HL-60 (cell line): Measurements from ENCODE around the gene AGPAT4.

Source experiments
- DNase-seq, 2 experiments: peaks; one replicate each; pipeline ENCODE4 v3.0.0-alpha.2; 2010 to 2020; ENCODE audit warnings: low read depth in 1 of 2, low spot score in 1 of 2
- H3K27ac ChIP-seq: fragments of 250-450 bp; sonication (Bioruptor Pico); replicated peaks from 2 replicates; pipeline ENCODE4 v1.5.1; 2020; ENCODE audit warnings: mild to moderate bottlenecking, moderate library complexity
- H3K27me3 ChIP-seq: fragments of 250-450 bp; sonication (Bioruptor Pico); 2 replicates; pipeline ENCODE4 v1.5.1; 2021; ENCODE audit warnings: mild to moderate bottlenecking, moderate library complexity; ENCODE audit not compliant: insufficient read depth, poor library complexity, severe bottlenecking
- H3K4me3 ChIP-seq: replicated peaks from 2 replicates; pipeline ENCODE4 v1.5.1; 2011; ENCODE audit warnings: mild to moderate bottlenecking, control low read depth, low read length; ENCODE audit not compliant: insufficient read depth
- GABPA ChIP-seq: IDR thresholded peaks from 2 replicates; pipeline ENCODE4 v1.6.1; 2012; ENCODE audit warnings: low read depth
- POLR2AphosphoS5 ChIP-seq: IDR thresholded peaks from 2 replicates; pipeline ENCODE4 v1.6.1; 2012; ENCODE audit warnings: low read depth
- SPI1 ChIP-seq: IDR thresholded peaks from 2 replicates; pipeline ENCODE4 v1.6.1; 2012; ENCODE audit warnings: low read depth, mild to moderate bottlenecking, borderline replicate concordance
- TF ChIP-seq, protein P1 (sequence below): IDR thresholded peaks from 2 replicates; pipeline ENCODE4 v1.6.1; 2012; ENCODE audit warnings: low read depth; ENCODE audit not compliant: insufficient replicate concordance
- TF ChIP-seq, protein P2 (sequence below): IDR thresholded peaks from one replicate; pipeline ENCODE4 v1.5.1; 2011; ENCODE audit warnings: low read length, control low read depth, inconsistent platforms; ENCODE audit not compliant: insufficient read depth

The AGPAT4 gene

DNA sequence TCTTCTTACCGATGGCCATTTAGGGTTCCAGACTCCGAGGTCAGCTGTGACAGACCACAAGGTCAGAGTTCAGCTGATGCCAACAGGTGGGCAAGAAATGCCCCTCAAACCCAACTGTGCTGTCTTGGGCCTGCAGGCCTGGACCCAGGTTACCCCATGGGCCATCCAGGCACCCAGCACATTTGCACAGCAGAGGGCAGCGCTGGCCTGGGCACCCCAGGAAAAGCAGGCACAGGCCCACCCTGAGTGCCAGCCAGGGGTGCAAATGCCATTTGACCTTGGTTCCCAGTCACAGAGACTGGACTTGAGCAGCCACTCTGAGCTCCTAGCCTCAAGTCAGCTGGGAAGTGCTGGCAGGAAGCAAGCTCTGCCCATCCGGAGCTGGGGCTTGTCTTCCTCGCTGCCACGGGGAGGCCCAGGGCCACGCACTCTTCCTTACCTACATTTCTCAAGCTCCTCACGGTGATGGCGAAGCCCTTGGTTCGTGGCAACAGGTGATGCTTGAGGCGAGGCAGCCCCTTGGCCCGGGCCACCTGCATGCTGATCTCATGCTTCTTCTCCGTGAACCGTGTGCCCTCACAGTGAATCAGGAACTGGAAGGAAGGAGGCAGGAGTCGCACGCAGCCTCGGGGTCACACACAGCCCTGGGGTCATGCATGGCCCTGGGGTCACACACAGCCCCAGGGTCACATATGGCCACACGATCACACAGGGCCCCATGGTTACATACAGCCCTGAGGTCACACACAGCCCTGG lies 120.8 kb downstream of the AGPAT4 start:
- H3K4me3 ChIP-seq, result no peak overlapping the region
- TF ChIP-seq, protein P1, sequence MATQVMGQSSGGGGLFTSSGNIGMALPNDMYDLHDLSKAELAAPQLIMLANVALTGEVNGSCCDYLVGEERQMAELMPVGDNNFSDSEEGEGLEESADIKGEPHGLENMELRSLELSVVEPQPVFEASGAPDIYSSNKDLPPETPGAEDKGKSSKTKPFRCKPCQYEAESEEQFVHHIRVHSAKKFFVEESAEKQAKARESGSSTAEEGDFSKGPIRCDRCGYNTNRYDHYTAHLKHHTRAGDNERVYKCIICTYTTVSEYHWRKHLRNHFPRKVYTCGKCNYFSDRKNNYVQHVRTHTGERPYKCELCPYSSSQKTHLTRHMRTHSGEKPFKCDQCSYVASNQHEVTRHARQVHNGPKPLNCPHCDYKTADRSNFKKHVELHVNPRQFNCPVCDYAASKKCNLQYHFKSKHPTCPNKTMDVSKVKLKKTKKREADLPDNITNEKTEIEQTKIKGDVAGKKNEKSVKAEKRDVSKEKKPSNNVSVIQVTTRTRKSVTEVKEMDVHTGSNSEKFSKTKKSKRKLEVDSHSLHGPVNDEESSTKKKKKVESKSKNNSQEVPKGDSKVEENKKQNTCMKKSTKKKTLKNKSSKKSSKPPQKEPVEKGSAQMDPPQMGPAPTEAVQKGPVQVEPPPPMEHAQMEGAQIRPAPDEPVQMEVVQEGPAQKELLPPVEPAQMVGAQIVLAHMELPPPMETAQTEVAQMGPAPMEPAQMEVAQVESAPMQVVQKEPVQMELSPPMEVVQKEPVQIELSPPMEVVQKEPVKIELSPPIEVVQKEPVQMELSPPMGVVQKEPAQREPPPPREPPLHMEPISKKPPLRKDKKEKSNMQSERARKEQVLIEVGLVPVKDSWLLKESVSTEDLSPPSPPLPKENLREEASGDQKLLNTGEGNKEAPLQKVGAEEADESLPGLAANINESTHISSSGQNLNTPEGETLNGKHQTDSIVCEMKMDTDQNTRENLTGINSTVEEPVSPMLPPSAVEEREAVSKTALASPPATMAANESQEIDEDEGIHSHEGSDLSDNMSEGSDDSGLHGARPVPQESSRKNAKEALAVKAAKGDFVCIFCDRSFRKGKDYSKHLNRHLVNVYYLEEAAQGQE, result no peak
- TF ChIP-seq, protein P2, sequence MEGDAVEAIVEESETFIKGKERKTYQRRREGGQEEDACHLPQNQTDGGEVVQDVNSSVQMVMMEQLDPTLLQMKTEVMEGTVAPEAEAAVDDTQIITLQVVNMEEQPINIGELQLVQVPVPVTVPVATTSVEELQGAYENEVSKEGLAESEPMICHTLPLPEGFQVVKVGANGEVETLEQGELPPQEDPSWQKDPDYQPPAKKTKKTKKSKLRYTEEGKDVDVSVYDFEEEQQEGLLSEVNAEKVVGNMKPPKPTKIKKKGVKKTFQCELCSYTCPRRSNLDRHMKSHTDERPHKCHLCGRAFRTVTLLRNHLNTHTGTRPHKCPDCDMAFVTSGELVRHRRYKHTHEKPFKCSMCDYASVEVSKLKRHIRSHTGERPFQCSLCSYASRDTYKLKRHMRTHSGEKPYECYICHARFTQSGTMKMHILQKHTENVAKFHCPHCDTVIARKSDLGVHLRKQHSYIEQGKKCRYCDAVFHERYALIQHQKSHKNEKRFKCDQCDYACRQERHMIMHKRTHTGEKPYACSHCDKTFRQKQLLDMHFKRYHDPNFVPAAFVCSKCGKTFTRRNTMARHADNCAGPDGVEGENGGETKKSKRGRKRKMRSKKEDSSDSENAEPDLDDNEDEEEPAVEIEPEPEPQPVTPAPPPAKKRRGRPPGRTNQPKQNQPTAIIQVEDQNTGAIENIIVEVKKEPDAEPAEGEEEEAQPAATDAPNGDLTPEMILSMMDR, result no peak

DNA sequence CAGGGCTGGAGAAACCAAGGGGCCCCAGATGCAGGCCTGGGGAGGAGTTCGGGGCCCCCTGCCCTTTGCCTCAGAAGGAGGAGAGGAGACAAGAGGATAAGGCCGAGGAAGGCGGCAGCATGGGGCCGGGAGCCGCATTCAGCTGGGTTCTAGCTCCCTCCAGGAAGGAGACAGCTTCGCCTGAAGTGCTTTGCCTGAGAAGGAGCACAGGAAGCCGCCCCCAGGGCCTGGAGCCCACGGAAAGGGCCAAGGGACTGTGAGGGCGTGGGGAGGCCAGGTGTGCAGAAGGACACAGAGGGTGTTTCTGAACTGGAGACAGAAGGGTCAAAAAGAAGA lies 121.4 kb downstream of the AGPAT4 start:
- Histone ChIP-seq H3K27ac (no peak overlapping the region), H3K27me3 (no peaks in the 10 kb centered on the region), H3K4me3 (no peak overlapping the region)
- no peak for DNase-seq
- no peak for TF ChIP-seq SPI1
- TF ChIP-seq, protein P2, result no peak
- no peak for TF ChIP-seq GABPA
- TF ChIP-seq, protein P1, result no peak
- no peak for TF ChIP-seq POLR2AphosphoS5

More for the DNA sequence above, 120.8 kb downstream of the AGPAT4 start:
- DNase-seq, result no peak
- H3K27ac ChIP-seq, result no peak overlapping the region
- no peaks in the 10 kb centered on the region for H3K27me3 ChIP-seq

DNA sequence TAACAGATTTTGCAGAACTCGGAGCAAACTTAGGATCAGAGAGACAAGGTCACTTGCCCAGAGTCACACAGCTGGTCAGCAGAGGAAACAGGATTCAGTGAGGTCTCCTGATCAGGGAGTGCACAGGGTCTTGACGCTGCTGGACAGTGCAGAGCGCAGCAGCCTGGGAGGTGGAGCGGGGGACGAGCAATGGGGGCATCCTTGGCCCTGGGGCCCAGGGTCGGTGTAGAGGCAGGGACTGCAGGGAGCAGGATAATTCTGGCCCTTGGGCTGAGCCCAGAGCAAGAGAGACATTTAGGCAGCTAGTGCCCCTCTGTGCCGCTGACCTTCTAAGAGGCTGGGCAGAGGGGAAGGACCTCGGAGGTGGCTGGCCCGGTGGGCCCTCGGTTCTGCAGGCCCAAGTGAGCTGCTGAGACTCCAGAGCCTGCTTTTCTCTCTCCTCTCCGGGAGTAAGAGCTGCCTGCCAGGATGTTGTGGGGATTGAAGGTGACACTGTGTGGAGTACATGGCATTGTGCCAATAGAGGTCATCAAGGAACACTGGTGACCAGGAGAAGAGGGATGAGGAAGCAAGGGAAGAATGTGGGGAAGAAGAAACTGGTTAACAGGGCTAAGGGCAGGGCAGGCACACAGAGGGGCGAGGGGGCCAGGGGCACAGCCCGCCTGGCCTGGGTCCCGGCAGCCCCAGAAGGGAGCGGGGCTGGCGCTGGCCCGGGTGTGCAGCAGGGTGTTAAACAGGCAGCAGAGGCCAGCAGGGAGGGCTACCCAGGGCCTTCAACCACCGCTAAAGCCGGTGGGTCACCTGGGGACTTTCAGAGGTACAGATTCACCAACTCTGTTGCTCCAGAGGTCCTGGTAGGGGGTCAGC lies 122.0 kb downstream of the AGPAT4 start:
- no peaks in the 10 kb centered on the region for H3K27me3 ChIP-seq
- TF ChIP-seq SPI1 (no peak), POLR2AphosphoS5 (no peak), GABPA (no peak)
- TF ChIP-seq, protein P1, result no peak
- TF ChIP-seq, protein P2, result no peak
- H3K4me3 ChIP-seq, result no peak overlapping the region
- no peak for DNase-seq
- no peak overlapping the region for H3K27ac ChIP-seq
